Suprapubic skin (tissue), 4 donors: Measurements from ENCODE around the gene PAQR7. TPM values are rescaled to one million over a fixed set of nuclear protein-coding genes. Genes with fewer than 3 reads are reported as not detected.

Experiments used
- DNase-seq, 2 donors: peaks; one replicate each; pipeline ENCODE4 v3.0.0-alpha.2; 2019; ENCODE audit warnings: low spot score in 2 of 2
- H3K27ac ChIP-seq: fragments of 200-600 bp; sonication (generic); one replicate; pipeline ENCODE4 v1.5.1; 2019
- H3K27me3 ChIP-seq: fragments of 200-600 bp; sonication (generic); one replicate; pipeline ENCODE4 v1.5.1; 2019
- H3K36me3 ChIP-seq: fragments of 200-600 bp; sonication (generic); one replicate; pipeline ENCODE4 v1.5.1; 2019
- H3K4me1 ChIP-seq: fragments of 200-600 bp; sonication (generic); one replicate; pipeline ENCODE4 v1.5.1; 2019
- H3K4me3 ChIP-seq: fragments of 200-600 bp; sonication (generic); one replicate; pipeline ENCODE4 v1.5.1; 2019; ENCODE audit warnings: mild to moderate bottlenecking
- H3K9me3 ChIP-seq: fragments of 200-600 bp; sonication (generic); one replicate; pipeline ENCODE4 v1.5.1; 2019
- EP300 ChIP-seq: sonication (generic); formaldehyde crosslinking; IDR thresholded peaks from one replicate; pipeline ENCODE4 v1.6.1; 2017; ENCODE audit warnings: antibody characterized with exemption
- POLR2A ChIP-seq, 2 donors: fragments of 450-650 bp; IDR thresholded peaks; one replicate each; pipeline ENCODE4 v1.6.1; 2017; ENCODE audit warnings: antibody characterized with exemption in 2 of 2, mild to moderate bottlenecking in 2 of 2, moderate library complexity in 2 of 2
- POLR2AphosphoS5 ChIP-seq, 3 donors: sonication (generic); formaldehyde crosslinking; IDR thresholded peaks; one replicate each; pipeline ENCODE4 v1.6.1; 2017; ENCODE audit warnings: antibody characterized with exemption in 3 of 3
- WGBS: methylation state at CpG from one replicate; pipeline ENCODE4 v1.1.5; 2018; 5-methylcytosine and 5-hydroxymethylcytosine counted together
- total RNA-seq, 4 donors: library from RNA; depleted of rRNA; stranded (reverse); fragments of >200 nt; gene quantifications; one replicate each; pipeline ENCODE4 v1.1.0, GENCODE V29; 2016
- TF ChIP-seq, protein P1 (sequence below), 2 donors: fragments of 200-600 bp in 1 of 2; fragments of 450-650 bp in 1 of 2; sonication (generic) in 1 of 2; IDR thresholded peaks; one replicate each; pipeline ENCODE4 v1.5.1; 2016 to 2019; ENCODE audit warnings: antibody characterized with exemption in 2 of 2, mild to moderate bottlenecking in 1 of 2, moderate library complexity in 1 of 2

PAQR7 gene
- total RNA-seq, 4 donors from 2014 or later = 14.3 to 20.9 (median 16.6) TPM

DNA sequence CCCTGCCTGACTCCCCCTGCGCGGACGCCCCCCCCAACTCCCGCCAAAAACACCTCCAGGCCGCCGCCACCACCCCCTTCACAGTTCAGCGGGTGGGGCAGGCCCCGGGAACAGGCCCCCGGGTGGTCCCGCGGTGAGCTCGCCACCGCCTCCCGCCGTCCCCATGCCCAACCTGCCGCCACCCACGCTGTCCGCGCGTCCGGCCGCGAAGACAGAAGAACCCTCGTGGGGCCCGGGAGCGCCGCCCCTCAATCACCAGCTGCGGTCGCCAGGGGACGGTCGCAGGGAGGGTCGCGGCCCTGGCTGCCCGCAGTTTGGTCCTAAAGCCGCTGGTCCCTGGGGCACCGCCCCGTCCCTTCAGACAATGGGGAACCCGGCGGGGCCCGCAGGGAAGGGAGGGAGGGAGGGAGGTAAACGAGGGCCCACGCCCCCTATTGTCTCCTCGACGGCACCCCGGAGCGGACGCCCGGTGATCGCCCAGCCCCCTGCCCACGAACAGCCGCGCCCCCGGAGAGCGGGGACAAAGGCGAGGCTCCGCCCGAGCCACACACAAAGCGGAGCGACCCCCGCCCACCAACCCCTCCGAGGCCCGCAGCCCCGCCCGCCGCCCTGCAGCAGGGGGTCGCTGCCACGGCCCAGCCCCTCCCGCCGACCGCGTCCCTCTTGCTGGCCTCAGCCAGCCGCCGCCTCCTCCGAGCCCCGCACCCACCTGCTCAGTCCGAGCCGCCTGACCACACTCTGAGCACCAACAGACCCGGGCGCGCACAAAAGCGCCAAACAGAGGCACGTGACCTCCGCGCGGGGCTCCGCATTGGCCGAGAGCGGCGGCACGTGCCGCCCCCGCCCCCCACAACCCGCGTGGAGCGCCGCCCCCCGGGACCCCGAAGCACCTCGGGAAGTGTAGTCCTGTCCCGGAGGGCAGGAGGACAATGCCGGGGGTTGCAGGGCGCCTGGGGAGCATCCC lies 30.5 kb upstream of the PAQR7 start, which contains the start of gene STMN1:
STMN1 (minus strand) TSS at position 740 of the 964 bp plus-strand sequence. CDS start 1,743 bp downstream, outside the sequence.
- no CpG with 5 or more reads among the region's 102 CpGs for WGBS
- peak within 1 kb of the TSS; percentile 55 for H3K4me3 ChIP-seq
- DNase-seq = peak; percentile 93 to 95
- H3K27me3 ChIP-seq = no peaks in the 10 kb centered on the region
- peaks cover 31% of the 10 kb centered on the region for H3K4me1 ChIP-seq
- H3K36me3 ChIP-seq = no peaks in the 10 kb centered on the region
- no peak for TF ChIP-seq EP300
- TF ChIP-seq POLR2A (IDR thresholded peaks at IDR 0.05) = peak in 1 of 2 donors; percentile 55
- H3K9me3 ChIP-seq = no peaks in the 10 kb centered on the region
- peak within 1 kb of the TSS; percentile 49 for H3K27ac ChIP-seq

DNA sequence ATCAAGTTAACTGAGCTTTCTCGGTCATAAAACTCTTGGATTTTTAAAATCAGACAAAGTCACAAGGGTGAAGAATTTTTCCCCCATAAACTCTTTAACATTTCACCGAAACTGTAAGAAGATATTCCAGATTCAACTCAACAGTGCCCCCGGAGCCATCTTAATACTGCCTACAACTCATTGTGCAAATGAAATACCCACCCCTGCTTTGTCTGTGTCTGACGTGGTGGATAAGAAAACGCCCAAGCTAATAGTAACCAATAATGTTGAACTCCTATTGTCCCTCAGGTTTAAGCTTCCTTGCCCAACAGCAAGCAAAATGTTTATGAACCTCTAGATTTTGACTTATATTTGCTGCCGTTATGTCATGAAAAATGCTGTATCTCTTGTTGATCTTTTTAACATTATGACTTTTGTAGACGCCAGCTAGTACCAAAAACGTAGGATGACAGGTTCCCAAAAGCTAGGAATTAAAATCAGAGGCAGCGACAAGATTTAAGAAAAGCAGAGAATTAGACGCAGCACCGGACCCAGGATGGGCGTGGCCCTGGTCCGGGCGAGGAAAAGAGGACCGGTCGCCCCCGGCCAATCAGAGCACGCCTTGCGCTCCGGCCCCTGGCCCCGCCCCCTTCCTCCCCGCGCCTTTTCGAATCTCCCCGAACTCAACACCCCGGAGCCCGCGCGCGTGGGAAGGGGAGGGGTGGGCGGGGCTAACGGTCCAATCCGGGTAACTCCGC lies 29.6 kb upstream of the PAQR7 start:
- Histone ChIP-seq H3K27me3 (no peaks in the 10 kb centered on the region), H3K4me1 (peaks cover 34% of the 10 kb centered on the region), H3K9me3 (no peaks in the 10 kb centered on the region), H3K4me3 (peak overlapping the region; percentile 55), H3K27ac (peak overlapping the region; percentile 49), H3K36me3 (no peaks in the 10 kb centered on the region)
- TF ChIP-seq POLR2A (IDR thresholded peaks at IDR 0.05) = no peak
- TF ChIP-seq, protein P1, sequence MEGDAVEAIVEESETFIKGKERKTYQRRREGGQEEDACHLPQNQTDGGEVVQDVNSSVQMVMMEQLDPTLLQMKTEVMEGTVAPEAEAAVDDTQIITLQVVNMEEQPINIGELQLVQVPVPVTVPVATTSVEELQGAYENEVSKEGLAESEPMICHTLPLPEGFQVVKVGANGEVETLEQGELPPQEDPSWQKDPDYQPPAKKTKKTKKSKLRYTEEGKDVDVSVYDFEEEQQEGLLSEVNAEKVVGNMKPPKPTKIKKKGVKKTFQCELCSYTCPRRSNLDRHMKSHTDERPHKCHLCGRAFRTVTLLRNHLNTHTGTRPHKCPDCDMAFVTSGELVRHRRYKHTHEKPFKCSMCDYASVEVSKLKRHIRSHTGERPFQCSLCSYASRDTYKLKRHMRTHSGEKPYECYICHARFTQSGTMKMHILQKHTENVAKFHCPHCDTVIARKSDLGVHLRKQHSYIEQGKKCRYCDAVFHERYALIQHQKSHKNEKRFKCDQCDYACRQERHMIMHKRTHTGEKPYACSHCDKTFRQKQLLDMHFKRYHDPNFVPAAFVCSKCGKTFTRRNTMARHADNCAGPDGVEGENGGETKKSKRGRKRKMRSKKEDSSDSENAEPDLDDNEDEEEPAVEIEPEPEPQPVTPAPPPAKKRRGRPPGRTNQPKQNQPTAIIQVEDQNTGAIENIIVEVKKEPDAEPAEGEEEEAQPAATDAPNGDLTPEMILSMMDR (IDR thresholded peaks at IDR 0.05) = peak in 1 of 2 donors; percentile 4
- 2% methylated on average over 19 of the region's 34 CpGs for WGBS
- DNase-seq = peak; percentile 96 to 98

- DNase-seq = no peak
- no peak overlapping the region for H3K27ac ChIP-seq
- H3K4me1 ChIP-seq = peaks cover 39% of the 10 kb centered on the region
- H3K36me3 ChIP-seq = no peaks in the 10 kb centered on the region
- no peak overlapping the region for H3K4me3 ChIP-seq
- no peaks in the 10 kb centered on the region for H3K9me3 ChIP-seq
- 60% methylated on average over 3 of the region's 3 CpGs for WGBS
- H3K27me3 ChIP-seq = no peaks in the 10 kb centered on the region
- TF ChIP-seq POLR2A (IDR thresholded peaks at IDR 0.05) = no peak
- no peak for TF ChIP-seq POLR2AphosphoS5 (IDR thresholded peaks at IDR 0.05)
- TF ChIP-seq, protein P1 (IDR thresholded peaks at IDR 0.05) = no peak
- TF ChIP-seq EP300 = no peak
Measured at GRCh38 chr1:25903986-25904385, 28.5 kb upstream of the PAQR7 start.

DNA sequence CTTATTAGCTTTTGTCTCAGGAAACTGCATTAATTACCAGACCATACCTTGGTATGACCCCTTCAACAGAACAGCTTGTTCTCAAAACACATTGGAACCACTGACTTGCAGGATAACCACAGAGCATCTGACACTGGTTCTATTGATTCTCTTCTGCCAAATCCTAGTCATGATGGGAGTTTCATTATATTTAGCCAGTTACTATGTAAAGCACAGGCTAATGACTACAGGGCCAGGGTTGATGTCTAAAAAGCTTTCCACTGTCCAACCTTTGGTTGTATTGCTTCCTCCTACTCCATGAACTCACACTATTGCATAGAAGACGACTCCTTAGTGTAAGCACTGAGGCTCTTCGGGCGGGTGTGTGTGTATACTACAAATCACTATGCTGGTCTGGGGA lies 27.0 kb upstream of the PAQR7 start:
- 78% methylated on average over 3 of the region's 3 CpGs for WGBS
- TF ChIP-seq EP300 = no peak
- TF ChIP-seq POLR2AphosphoS5 (IDR thresholded peaks at IDR 0.05) = no peak
- no peak for TF ChIP-seq POLR2A (IDR thresholded peaks at IDR 0.05)
- TF ChIP-seq, protein P1 (IDR thresholded peaks at IDR 0.05) = no peak
- H3K4me1 ChIP-seq = peaks cover 42% of the 10 kb centered on the region

GRCh38 chr1:25900219-25900618 lies 24.7 kb upstream of the PAQR7 start:
- Histone ChIP-seq H3K27ac (peak overlapping the region; percentile 47), H3K9me3 (no peaks in the 10 kb centered on the region), H3K27me3 (no peaks in the 10 kb centered on the region), H3K4me3 (no peak overlapping the region), H3K4me1 (peaks cover 36% of the 10 kb centered on the region), H3K36me3 (no peaks in the 10 kb centered on the region)
- TF ChIP-seq POLR2A (IDR thresholded peaks at IDR 0.05) = no peak
- TF ChIP-seq EP300 = no peak
- TF ChIP-seq, protein P1 (IDR thresholded peaks at IDR 0.05) = no peak
- no peak for TF ChIP-seq POLR2AphosphoS5 (IDR thresholded peaks at IDR 0.05)
- 73% methylated on average over 5 of the region's 5 CpGs for WGBS
- DNase-seq = no peak

More for the DNA sequence above, 27.0 kb upstream of the PAQR7 start:
- H3K27ac ChIP-seq = no peak overlapping the region
- no peak for DNase-seq
- H3K27me3 ChIP-seq = no peaks in the 10 kb centered on the region
- no peak overlapping the region for H3K4me3 ChIP-seq
- no peaks in the 10 kb centered on the region for H3K36me3 ChIP-seq
- no peaks in the 10 kb centered on the region for H3K9me3 ChIP-seq
